OCI-M2 (cell line): ENCODE measurements around the gene CAMTA1.
"Not testable (repeated sequence)": the region's sequence is repeated elsewhere in the genome, so short reads cannot be mapped to it uniquely, and the experiment has no call there.

Experiments
- DNase-seq: peaks from one replicate; lab custom pipeline; 2025; ENCODE audit not compliant: unreplicated experiment; lab: John Stamatoyannopoulos, UW

Gene CAMTA1

GRCh38 chr1:7695497-7696117, 910.4 kb downstream of the CAMTA1 start:
- no peak for DNase-seq

- DNase-seq: no peak
These were observed 913.4 kb downstream of the CAMTA1 start for GRCh38 chr1:7698641-7699040.

- DNase-seq: no peak
These were observed 917.1 kb downstream of the CAMTA1 start for GRCh38 chr1:7702365-7702764.

- no peak for DNase-seq
These were observed 918.3 kb downstream of the CAMTA1 start for GRCh38 chr1:7703321-7704213.

- no peak for DNase-seq
These were observed 919.2 kb downstream of the CAMTA1 start for GRCh38 chr1:7704214-7705047.

- DNase-seq: no peak
These were observed 920.0 kb downstream of the CAMTA1 start for GRCh38 chr1:7705048-7705907.

GRCh38 chr1:7705908-7706216, 920.6 kb downstream of the CAMTA1 start:
- no peak for DNase-seq

GRCh38 chr1:7707527-7707926, 922.3 kb downstream of the CAMTA1 start:
- DNase-seq: no peak

GRCh38 chr1:7708065-7708464, 922.8 kb downstream of the CAMTA1 start:
- not testable (repeated sequence) for DNase-seq

- no peak for DNase-seq
These were observed 925.6 kb downstream of the CAMTA1 start for GRCh38 chr1:7710859-7711258.

- no peak for DNase-seq
These were observed 927.6 kb downstream of the CAMTA1 start for GRCh38 chr1:7712731-7713323.

GRCh38 chr1:7716506-7716905, 931.3 kb downstream of the CAMTA1 start:
- no peak for DNase-seq

GRCh38 chr1:7717748-7718368, 932.6 kb downstream of the CAMTA1 start:
- no peak for DNase-seq

- no peak for DNase-seq
These were observed 934.3 kb downstream of the CAMTA1 start for GRCh38 chr1:7719468-7720094.

- no peak for DNase-seq
These were observed 936.9 kb downstream of the CAMTA1 start for GRCh38 chr1:7721940-7722669.

- DNase-seq: no peak
These were observed 937.4 kb downstream of the CAMTA1 start for GRCh38 chr1:7722670-7723012.

- DNase-seq: no peak
These were observed 941.4 kb downstream of the CAMTA1 start for GRCh38 chr1:7726623-7727022.

GRCh38 chr1:7727809-7728471, 942.7 kb downstream of the CAMTA1 start:
- no peak for DNase-seq
